ENCODE results near the gene NCOR2.

GRCh38 chr12:124579921-124580517 lies 12.6 kb upstream of the NCOR2 start:
- no peak for TF ChIP-seq POLR2A (IDR thresholded peaks at IDR 0.05)
- TF ChIP-seq EP300 (IDR thresholded peaks at IDR 0.05; ENCODE audit: low read depth) = no peak

Data from transverse colon (tissue), 1 donor.